GM19463 (cell line): ENCODE measurements around the gene SMIM35.

Experiments used
- ATAC-seq: cut with Tn5 transposase; IDR thresholded peaks from one replicate; pipeline ENCODE4 v1.9.1; 2021; ENCODE audit warnings: mild to moderate bottlenecking, moderate library complexity; ENCODE audit not compliant: unreplicated experiment

Gene SMIM35

DNA sequence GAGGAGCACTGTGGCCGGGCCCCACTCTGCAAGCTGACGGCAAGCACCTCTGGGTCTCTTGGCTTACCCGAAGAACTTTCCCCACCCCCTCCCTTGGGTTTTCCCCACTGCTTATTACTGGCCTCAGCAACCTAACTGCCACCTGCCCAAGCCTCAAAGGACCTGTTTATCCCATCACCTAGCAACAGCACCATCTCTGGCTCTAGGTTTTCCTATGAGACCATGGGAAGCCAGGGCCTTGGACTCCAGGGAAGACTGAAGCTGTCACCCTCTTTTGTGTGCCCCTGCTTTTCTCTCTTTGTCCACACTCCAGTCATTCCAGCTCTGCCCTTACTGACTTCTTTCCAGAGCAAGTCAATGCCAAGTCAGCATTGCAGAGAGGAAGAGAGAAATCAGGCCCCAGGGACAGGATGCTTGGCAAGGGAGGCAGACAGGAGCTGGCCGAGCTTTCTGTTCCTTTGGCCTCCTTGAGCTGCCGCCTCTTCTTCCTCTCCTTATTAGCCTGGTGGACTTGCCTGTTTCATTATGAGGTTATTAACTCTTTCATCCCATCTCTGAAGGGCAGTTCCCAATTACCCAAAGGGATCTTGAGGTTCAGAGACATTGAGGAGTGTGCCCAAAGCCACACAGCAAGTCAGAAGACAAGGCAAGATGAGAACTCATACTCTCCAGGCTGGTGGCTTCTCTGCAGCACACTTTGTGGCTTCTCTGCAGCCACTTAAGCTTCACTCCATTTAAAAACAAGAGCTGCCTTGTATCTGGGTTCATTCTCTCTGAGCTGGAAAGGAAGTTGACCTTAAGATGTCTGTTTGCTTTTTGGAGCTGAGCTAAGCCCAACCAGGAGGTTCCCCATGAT is at the start of gene SMIM35:
Gene SMIM35, minus strand, starts transcription at position 51 of the 856 bp plus-strand sequence. CDS start 206 bp downstream, outside the sequence.
- no peak for ATAC-seq

DNA sequence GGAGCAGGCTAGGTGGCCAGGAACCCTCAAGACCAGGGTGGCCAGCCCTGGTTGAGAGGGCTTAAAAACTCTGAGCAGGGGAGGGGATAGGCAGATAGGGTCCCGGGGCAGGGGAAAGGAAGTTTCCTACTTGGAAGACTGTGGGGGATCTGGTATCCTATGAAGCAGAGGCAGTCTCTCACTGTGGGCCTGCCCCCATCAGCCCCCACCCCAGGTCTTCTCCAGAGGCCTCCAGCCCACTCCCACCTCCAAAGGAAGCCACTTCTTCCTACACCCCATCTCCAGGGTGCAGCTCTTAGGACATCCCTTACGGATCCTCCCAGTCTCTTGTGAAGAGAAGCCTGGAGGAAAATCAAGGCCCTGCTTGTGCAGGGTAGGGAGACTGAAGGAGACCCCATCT is 49.6 kb upstream of the SMIM35 start:
- ATAC-seq = no peak

DNA sequence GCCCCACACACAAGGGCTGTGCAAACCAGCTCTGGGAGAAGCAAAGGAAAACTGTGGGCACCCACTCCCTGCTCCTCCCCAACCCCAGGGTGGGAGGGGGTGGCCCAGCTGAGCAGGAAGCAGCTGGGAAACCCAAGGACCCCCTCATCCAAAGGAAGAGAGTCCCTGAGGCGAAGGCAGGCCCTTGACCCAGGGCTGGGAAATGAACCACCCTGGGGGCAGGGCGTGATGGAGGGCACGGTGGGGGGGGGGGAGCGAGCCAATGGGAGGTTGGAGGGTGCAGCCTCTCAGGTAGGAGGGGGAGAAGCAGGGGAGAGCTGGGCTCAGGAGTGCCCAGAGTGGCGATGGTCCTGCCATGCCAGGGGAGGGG is 49.0 kb upstream of the SMIM35 start:
- no peak for ATAC-seq

DNA sequence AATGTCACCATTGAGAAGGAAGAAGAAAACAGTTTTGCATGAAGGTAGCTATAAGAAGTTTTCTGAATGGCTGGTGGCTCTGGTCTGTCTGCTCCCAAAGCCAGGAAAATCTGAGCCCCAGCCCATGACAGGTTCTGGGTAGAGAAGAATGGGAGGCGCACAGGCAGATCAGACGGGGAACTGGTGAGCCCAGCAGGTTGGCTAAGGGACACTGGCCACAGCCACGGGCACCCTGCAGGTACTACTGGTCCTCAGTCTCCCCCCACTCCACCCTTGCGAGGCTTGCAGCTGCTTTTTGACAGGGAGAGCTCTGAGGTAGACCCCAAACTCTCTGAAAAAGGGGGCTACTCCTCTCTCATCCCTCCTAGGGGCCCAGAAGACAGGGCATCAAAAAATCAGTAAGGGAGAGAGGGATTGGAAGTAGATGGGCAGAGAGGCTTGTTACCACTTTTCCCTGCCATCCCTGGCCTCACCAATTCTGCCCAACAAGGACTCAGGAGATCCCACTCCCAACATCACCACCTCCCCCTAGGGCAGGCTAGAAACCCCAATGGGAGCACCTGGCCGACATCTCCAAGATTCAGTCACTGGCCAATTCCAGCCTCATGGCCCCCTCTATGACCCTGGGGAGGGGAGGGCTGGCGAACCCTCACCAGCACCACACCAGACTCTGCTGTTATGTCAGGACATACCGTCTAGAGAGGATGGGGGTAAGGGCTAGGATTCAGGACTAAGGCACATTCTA is 48.5 kb upstream of the SMIM35 start:
- ATAC-seq = no peak

DNA sequence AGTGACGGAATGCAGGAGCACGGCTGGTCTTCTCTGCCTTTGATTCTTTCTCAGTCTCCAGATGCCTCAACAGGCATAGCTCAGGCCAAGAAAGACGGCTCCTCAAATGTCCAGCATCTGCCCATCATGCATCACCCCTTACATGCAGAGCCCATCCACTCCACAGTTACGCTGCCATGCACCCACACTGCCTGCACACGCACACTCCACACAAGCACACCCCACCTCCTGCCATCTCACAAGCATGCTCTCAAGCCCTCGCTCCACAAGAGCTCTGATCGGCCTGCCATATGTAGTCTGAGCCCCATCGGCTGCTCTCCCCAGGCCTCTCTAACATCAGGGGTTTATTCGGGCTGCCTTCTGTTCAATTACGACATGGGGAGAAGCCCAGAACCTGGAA is 47.1 kb upstream of the SMIM35 start:
- no peak for ATAC-seq

DNA sequence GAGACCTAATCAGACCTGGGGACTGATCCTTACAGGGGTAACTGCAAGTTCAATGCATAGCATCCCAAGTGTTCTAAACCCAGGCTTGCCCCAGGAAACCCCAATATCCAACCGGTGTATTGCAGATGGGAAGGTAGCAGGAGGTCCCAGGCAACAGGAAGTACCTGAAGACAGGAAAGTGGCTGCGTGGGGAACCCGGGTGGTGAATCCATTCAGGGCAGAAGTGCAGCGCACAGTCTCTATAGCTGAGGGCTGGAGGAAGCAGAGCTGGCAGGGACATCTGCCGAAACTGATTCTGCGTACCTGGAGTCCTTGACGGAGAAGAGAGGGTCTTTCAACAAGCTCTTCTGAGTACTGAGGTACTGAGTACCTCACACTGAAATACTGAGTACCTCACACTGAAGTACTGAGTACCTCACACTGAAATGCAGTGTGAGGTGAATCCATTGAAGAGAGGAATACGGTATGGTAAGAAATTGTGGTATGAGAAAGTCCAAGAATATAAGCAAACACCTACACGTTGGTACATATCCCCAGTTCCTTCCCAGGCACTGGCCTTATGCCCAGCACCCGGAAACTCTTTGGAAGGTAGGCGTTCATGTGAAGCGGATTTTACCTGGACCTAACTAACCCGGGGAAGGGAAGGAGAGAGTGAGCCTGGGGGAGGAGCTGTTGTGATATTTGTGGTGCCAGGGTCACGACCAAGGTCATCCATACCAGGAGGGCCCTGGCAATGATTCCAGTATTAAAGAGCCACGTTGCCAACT is 45.8 kb upstream of the SMIM35 start:
- ATAC-seq = no peak

DNA sequence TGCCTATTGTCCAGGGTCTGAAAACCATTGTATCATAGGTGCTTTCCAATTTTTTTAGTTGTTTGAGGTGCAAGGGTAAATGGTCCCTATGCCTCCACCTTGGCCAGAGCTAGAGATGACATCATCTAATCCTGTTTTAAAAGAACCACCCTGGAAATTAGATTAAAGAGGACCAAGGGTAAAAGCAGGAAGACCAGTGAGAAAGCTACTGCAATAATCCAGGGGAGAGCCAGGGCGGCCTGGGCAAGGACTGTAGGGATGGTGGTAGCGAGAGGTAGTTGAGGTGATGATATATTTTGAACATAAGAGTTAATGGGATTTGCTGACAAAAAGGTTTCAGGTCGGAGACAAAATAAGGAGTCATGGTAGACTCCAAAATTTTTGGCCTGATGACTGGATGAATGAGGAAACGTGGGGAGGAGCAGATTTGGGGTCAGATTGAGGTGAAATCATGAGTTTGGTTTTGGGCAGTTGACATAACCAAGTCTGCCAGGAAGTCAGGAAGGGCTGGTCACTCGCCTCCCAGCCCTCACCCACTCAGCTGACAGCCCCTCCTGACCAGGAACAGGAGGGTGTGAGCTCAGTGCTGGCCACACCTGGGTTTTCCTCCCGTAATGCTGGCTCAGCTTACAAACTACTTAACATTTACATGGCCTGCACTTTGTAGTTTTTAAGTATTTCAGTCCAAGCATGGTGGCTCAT is 42.9 kb upstream of the SMIM35 start:
- ATAC-seq = no peak

DNA sequence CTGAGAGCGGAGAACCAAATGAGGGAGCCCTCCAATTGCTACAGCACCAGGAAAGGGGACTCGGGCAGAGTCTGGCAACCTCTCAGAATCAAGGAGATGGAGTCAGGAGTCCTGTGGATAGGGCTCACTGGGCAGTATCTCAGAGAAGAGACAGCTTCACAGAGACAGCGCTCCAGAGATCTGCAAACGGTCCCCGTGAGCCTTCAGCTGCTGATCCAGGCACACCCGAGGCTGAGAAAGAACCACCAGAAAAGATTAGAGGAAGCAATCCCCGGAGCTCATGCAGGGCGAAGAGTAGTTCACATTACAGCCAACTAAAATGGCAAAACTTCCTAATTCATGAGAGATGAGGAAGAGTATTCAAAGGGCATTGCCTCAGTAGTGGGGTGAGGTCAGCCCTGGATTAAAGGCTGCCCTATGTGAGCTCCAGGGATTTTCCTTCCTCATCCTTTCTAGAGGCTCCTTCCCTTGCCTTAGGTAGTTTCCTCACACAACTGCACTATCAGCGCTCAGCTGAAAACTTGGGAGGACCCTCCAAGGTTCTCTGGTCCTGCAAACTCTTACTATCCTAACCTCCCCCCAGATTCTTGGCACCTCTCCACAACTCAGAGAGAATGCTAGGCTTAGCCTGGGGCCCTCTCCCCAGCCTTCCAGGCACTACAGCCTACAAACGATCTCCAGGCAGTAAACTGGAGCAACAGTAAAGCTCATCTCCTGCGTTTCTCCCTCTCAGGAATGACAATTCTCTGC is 42.1 kb upstream of the SMIM35 start:
- ATAC-seq = no peak

DNA sequence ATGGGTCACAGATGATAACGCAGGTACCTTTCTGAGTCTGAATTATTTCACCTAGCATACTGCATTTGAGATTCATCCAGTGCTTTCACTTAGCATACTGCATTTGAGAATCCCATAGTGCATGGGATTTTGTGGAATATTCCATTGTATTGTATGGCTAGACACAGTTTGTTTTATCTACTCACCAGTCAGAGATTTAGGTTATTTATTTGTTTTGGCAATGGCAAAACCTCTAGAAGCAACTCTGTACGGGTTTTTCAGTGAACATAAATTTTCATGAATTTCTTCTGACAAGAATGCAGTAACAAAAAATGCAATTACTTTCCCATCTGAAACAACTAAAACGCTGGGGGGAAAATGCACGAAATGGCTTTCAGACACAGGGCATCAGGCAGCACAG is 41.5 kb upstream of the SMIM35 start:
- ATAC-seq = no peak

DNA sequence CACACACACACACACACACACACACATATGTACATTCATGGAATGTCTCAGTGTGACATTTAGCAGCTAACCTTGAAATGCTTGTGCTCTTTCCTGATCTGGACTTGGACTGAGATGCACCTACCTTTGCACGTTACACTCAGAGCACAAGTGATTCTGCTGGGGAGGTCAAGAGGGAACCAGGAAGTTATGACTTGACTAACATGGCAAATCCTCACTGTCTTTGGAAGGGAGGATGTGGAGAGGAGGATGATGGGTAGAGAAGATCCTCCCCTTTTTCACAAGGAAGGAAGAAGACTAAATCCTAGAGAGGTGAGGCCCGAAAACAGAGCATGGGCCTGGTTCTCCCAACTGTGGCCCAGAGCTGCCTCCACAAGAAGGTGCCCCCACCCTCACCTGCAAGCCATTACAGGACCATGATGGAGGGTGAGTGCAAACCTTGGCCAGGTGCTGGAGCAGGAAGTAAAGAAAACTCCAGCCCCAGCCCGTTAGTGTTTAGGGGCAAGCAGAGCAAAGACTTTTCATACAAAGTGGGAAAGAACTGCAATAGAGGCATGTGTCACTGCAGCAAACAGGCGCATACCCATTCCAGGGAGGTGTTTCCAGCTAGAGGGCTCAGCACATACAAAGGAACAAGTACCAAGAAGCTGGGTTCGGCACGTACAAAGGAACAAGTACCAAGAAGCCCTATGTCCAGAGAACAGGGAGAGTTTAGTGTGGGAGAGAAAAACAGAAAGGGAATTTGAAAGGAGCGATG is 39.5 kb upstream of the SMIM35 start:
- no peak for ATAC-seq

DNA sequence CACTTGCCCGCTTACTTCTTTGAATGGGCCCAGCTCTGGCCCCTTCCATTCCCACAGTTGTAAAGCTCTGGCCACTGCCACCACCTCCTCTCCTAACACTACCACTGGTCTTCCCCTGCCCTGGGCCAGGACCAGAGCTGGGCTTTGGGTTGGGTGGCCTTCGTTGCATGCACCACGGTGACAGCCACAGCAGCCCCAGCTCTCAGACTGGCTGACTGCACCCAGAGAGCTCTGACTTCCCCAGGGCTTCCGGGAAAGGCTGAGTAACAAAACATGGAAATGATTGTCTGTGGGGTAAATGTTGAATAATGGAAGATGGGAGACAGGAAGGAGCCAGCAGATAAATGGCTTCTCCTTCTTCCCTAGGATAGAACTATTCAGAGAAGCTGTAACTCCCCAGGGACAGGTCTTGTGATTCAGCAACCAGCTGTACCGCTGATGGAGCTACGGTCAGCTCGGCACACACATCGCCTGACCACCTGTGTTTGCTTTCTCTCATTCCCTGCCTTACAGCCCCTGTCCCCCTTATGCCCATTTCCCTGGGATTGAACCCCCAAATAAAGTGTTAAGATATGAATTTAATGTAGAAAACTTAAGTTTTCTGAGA is 38.3 kb upstream of the SMIM35 start:
- ATAC-seq = no peak

DNA sequence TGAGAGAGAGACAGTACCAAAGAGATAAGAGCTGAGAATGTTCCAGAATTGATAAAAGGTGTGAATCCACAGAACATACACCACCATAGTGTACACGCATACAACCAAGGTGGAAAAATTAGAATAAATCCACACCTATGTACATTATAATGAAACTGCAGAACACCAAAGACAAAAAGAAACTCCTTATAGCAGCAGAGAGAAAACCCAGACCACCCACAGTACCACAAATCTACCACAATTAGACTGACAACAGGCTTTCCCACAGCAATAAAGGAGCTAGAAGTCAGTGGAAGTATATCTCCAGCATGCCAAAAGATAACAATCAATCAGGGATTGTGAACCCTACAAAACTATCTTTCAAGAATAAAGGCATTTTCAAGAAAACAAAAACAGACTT is 34.0 kb upstream of the SMIM35 start:
- ATAC-seq = no peak

DNA sequence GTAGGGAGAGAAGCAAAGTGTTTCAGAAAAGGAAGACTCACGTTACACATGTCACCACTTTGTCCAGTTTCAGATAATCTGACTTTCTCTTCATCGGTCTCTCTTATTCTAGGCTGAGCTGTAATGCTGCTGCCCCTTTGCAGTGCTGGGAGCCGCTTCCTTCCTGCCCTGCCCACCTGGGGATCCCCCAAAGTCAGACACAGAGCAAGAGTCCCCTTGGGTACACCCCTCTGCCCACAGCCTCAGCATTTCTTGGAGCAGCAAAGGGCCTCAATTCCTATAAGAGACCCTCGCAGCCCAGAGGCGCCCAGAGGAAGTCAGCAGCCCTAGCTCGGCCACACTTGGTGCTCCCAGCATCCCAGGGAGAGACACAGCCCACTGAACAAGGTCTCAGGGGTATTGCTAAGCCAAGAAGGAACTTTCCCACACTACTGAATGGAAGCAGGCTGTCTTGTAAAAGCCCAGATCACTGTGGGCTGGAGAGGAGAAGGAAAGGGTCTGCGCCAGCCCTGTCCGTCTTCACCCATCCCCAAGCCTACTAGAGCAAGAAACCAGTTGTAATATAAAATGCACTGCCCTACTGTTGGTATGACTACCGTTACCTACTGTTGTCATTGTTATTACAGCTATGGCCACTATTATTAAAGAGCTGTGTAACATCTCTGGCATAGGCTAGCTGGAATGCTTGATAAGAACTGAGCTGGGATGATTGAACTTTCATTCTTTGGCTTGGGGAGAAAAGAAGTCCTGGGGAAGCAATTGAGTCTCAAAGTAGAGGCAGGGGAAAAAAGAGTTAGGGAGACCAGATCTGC is 31.2 kb upstream of the SMIM35 start:
- ATAC-seq = peak; percentile 66

DNA sequence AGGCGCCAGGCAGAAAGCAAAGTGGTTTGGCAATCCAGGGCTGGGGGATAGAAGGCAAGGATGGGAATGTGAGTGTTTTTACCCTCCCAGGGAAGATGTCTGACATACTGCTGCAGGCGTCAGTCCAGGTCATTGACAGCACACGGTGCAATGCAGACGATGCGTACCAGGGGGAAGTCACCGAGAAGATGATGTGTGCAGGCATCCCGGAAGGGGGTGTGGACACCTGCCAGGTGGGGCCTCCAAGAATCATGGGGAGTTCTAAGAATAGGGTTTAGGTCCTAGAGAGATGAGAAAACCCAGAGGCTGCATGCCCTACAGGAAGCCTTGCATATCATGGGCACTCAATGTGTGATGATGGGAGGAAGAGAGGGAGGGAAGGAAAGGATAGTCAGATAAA is 28.3 kb upstream of the SMIM35 start:
- ATAC-seq = no peak

DNA sequence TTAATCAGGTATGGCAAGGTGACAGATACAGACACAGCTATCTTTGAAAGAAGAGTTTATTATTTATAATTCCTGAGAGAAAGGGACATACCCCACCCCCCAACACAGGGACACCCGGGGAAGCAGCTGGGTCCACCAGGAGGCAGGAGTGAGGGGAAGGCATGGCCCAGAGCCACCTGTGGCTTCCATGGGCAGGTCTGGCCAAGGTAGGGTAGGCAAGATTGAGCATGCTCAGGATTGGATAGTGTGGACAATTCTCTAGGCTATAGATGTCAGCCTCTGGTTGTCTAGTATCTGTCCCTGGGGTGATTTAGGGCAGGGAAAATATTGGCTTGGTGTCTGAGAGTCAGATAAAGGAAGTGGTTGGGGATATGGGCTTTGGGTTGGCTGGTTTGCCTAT is 27.5 kb upstream of the SMIM35 start:
- no peak for ATAC-seq

DNA sequence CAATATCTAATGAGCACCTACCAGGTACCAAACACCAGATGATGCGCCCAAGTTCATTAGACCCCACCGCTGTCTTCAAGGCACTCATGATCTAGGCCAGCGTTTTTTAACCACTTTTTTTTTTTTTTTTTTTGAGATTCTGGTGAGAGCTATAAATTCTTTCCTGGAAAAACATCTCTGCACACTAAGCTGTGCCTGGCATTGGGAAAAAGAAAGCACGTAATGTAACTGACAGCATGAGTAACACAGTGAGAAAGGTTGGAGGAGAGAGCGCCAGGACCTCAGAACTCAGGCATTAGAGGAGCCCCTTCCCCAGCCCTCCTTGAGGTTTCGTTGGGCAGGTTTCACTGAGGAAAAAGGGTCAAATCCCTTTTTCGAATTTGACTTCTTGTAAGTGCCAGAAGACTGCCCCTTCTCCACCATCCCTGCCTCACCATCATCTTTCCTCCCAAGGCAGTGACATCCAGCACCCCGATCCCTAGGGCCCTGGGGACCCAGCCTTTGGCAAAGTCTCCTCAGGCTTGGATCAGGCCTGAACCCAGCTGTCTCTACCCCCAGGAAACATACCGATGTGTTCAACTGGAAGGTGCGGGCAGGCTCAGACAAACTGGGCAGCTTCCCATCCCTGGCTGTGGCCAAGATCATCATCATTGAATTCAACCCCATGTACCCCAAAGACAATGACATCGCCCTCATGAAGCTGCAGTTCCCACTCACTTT is 26.1 kb upstream of the SMIM35 start:
- no peak for ATAC-seq

DNA sequence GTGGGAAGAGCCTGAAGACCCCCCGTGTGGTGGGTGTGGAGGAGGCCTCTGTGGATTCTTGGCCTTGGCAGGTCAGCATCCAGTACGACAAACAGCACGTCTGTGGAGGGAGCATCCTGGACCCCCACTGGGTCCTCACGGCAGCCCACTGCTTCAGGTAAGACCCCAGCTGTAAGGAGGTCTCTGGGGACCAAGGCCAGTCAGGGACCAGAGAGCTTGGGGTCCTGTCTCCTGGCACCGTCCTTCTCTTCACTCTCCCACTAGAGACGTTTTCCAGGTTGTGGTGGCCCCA is 24.9 kb upstream of the SMIM35 start:
- ATAC-seq = no peak
